ENCODE data around the gene SLC24A3.
"Not testable (repeated sequence)": the region's sequence is repeated elsewhere in the genome, so short reads cannot be mapped to it uniquely, and the experiment has no call there.

The SLC24A3 gene

GRCh38 chr20:19653327-19653726 lies 440.9 kb downstream of the SLC24A3 start:
- DNase-seq = no peak

GRCh38 chr20:19654921-19655320 lies 442.5 kb downstream of the SLC24A3 start:
- DNase-seq = no peak

- DNase-seq = no peak
These were observed 445.7 kb downstream of the SLC24A3 start for GRCh38 chr20:19658137-19658536.

GRCh38 chr20:19659448-19659847 lies 447.0 kb downstream of the SLC24A3 start:
- DNase-seq = no peak

GRCh38 chr20:19660808-19661378 lies 448.5 kb downstream of the SLC24A3 start:
- DNase-seq = no peak

GRCh38 chr20:19661717-19662636 lies 449.5 kb downstream of the SLC24A3 start:
- peak; percentile 30 for DNase-seq

- DNase-seq = no peak
These were observed 450.2 kb downstream of the SLC24A3 start for GRCh38 chr20:19662637-19662995.

GRCh38 chr20:19668418-19668817 lies 456.0 kb downstream of the SLC24A3 start:
- no peak for DNase-seq

- no peak for DNase-seq
These were observed 458.4 kb downstream of the SLC24A3 start for GRCh38 chr20:19670829-19671228.

GRCh38 chr20:19671374-19671773 lies 458.9 kb downstream of the SLC24A3 start:
- no peak for DNase-seq

- no peak for DNase-seq
These were observed 460.1 kb downstream of the SLC24A3 start for GRCh38 chr20:19672498-19672897.

GRCh38 chr20:19673575-19673974 lies 461.1 kb downstream of the SLC24A3 start:
- no peak for DNase-seq

GRCh38 chr20:19676202-19676601 lies 463.8 kb downstream of the SLC24A3 start:
- no peak for DNase-seq

GRCh38 chr20:19677336-19677735 lies 464.9 kb downstream of the SLC24A3 start:
- no peak for DNase-seq

GRCh38 chr20:19678591-19678990 lies 466.1 kb downstream of the SLC24A3 start:
- DNase-seq = not testable (repeated sequence)

- no peak for DNase-seq
These were observed 467.6 kb downstream of the SLC24A3 start for GRCh38 chr20:19679900-19680495.

- no peak for DNase-seq
These were observed 469.8 kb downstream of the SLC24A3 start for GRCh38 chr20:19682249-19682648.

GRCh38 chr20:19683188-19683587 lies 470.7 kb downstream of the SLC24A3 start:
- DNase-seq = no peak

GRCh38 chr20:19683822-19684221 lies 471.4 kb downstream of the SLC24A3 start:
- DNase-seq = no peak

GRCh38 chr20:19688031-19688806 lies 475.8 kb downstream of the SLC24A3 start:
- DNase-seq = no peak

- no peak for DNase-seq
These were observed 478.0 kb downstream of the SLC24A3 start for GRCh38 chr20:19690462-19690861.

- DNase-seq = no peak
These were observed 478.7 kb downstream of the SLC24A3 start for GRCh38 chr20:19691125-19691524.

- no peak for DNase-seq
These were observed 479.7 kb downstream of the SLC24A3 start for GRCh38 chr20:19692100-19692499.
